T1000 (cell line): ENCODE results near the gene CHMP6.

ENCODE experiments used
- DNase-seq: peaks from one replicate; lab custom pipeline; 2025; ENCODE audit warnings: mixed read lengths; lab: John Stamatoyannopoulos, UW

Gene CHMP6

GRCh38 chr17:81030741-81031565, 39.3 kb downstream of the CHMP6 start:
- no peak for DNase-seq

- no peak for DNase-seq
These were observed 40.2 kb downstream of the CHMP6 start for GRCh38 chr17:81031566-81032550.

- DNase-seq: no peak
These were observed 41.2 kb downstream of the CHMP6 start for GRCh38 chr17:81032641-81033480.

- DNase-seq: no peak
These were observed 42.0 kb downstream of the CHMP6 start for GRCh38 chr17:81033535-81034167.

- no peak for DNase-seq
These were observed 42.6 kb downstream of the CHMP6 start for GRCh38 chr17:81034168-81034777.

- DNase-seq: peak; percentile 97
These were observed 43.3 kb downstream of the CHMP6 start, which contains the start of gene BAIAP2 for GRCh38 chr17:81034779-81035520. Gene BAIAP2 (plus strand): TSS chr17:81035151. CDS start chr17:81035255, 104 bp downstream.

GRCh38 chr17:81035521-81036196, 44.0 kb downstream of the CHMP6 start:
- no peak for DNase-seq

- no peak for DNase-seq
These were observed 44.7 kb downstream of the CHMP6 start for GRCh38 chr17:81036197-81036941.

GRCh38 chr17:81037026-81037797, 45.6 kb downstream of the CHMP6 start:
- no peak for DNase-seq

- DNase-seq: no peak
These were observed 46.4 kb downstream of the CHMP6 start for GRCh38 chr17:81037798-81038733.

- no peak for DNase-seq
These were observed 47.5 kb downstream of the CHMP6 start for GRCh38 chr17:81039096-81039495.

- DNase-seq: peak; percentile 66
These were observed 48.5 kb downstream of the CHMP6 start for GRCh38 chr17:81039854-81040758.

GRCh38 chr17:81040791-81041337, 49.2 kb downstream of the CHMP6 start:
- DNase-seq: no peak

- no peak for DNase-seq
These were observed 51.0 kb downstream of the CHMP6 start for GRCh38 chr17:81042606-81043005.

- no peak for DNase-seq
These were observed 51.7 kb downstream of the CHMP6 start for GRCh38 chr17:81043319-81043724.
